ENCODE data around the gene NISCH. TPM values are rescaled to one million over a fixed set of nuclear protein-coding genes. Genes with fewer than 3 reads are reported as not detected.

Gene NISCH
- total RNA-seq, 1 experiment from 2014 or later = 60.4 TPM

- no peak overlapping the region for H2AFZ ChIP-seq (ENCODE audit: low read length)
- H3K4me2 ChIP-seq (ENCODE audit: low read length) = no peak overlapping the region
- H3K27me3 ChIP-seq (ENCODE audit: low read length) = no peaks in the 10 kb centered on the region
- H3K4me3 ChIP-seq (ENCODE audit: low read length) = no peak overlapping the region
- H3K36me3 ChIP-seq (ENCODE audit: low read depth, low read length) = peaks cover 52% of the 10 kb centered on the region
- H3K79me2 ChIP-seq (ENCODE audit: low read length) = no peaks in the 10 kb centered on the region
- DNase-seq = no peak
- BruUV-seq (replicated peaks) = no TSS peak
- H4K20me1 ChIP-seq (ENCODE audit: low read length) = no peaks in the 10 kb centered on the region
- H3K4me1 ChIP-seq (ENCODE audit: insufficient read depth, low read length) = no peaks in the 10 kb centered on the region
- no peak overlapping the region for H3K27ac ChIP-seq (ENCODE audit: low read length)
- no peaks in the 10 kb centered on the region for H3K9me2 ChIP-seq (replicated peaks; ENCODE audit: low read length)
- ATAC-seq = peak; percentile 25; the same call in 1 of the 2 replicates
- ChIA-PET CTCF (no interaction called here), POLR2A (ENCODE audit: unreplicated experiment) (no interaction called here)
- no peaks in the 10 kb centered on the region for H3K9me3 ChIP-seq (ENCODE audit: low read length)
- intact Hi-C loops (cut with micrococcal nuclease) = no loop called here
- TF ChIP-seq CTCF (conservative IDR thresholded peaks at IDR 0.05; ENCODE audit: low read depth, low read length) (no peak), EZH2phosphoT487 (IDR thresholded peaks at IDR 0.05; ENCODE audit: borderline replicate concordance, low read length) (no peak), EZH2 (IDR thresholded peaks at IDR 0.05; ENCODE audit: low read length, unreplicated experiment) (no peak)
- H3F3A ChIP-seq (ENCODE audit: low read length, unreplicated experiment) = no peaks in the 10 kb centered on the region
- H3K9ac ChIP-seq (ENCODE audit: low read length) = no peak overlapping the region
These were observed 27.7 kb downstream of the NISCH start for GRCh38 chr3:52483081-52483480.

GRCh38 chr3:52483577-52484381 lies 28.4 kb downstream of the NISCH start:
- no peak overlapping the region for H3K4me2 ChIP-seq (ENCODE audit: low read length)
- no peaks in the 10 kb centered on the region for H3K9me2 ChIP-seq (replicated peaks; ENCODE audit: low read length)
- intact Hi-C loops (cut with micrococcal nuclease) = no loop called here
- POLR2A ChIA-PET (ENCODE audit: unreplicated experiment) = no interaction called here
- no peak overlapping the region for H3K4me3 ChIP-seq (ENCODE audit: low read length)
- H3K27ac ChIP-seq (ENCODE audit: low read length) = no peak overlapping the region
- ATAC-seq = no peak
- no peaks in the 10 kb centered on the region for H3K27me3 ChIP-seq (ENCODE audit: low read length)
- no peak overlapping the region for H2AFZ ChIP-seq (ENCODE audit: low read length)
- TF ChIP-seq EZH2phosphoT487 (IDR thresholded peaks at IDR 0.05; ENCODE audit: borderline replicate concordance, low read length) (no peak), CTCF (conservative IDR thresholded peaks at IDR 0.05; ENCODE audit: low read depth, low read length) (no peak), EZH2 (IDR thresholded peaks at IDR 0.05; ENCODE audit: low read length, unreplicated experiment) (no peak)
- DNase-seq = no peak
- H4K20me1 ChIP-seq (ENCODE audit: low read length) = no peaks in the 10 kb centered on the region
- H3F3A ChIP-seq (ENCODE audit: low read length, unreplicated experiment) = no peaks in the 10 kb centered on the region
- H3K79me2 ChIP-seq (ENCODE audit: low read length) = no peaks in the 10 kb centered on the region
- no peaks in the 10 kb centered on the region for H3K4me1 ChIP-seq (ENCODE audit: insufficient read depth, low read length)
- no peak overlapping the region for H3K9ac ChIP-seq (ENCODE audit: low read length)
- CTCF ChIA-PET = no interaction called here
- H3K36me3 ChIP-seq (ENCODE audit: low read depth, low read length) = peaks cover 45% of the 10 kb centered on the region
- no peaks in the 10 kb centered on the region for H3K9me3 ChIP-seq (ENCODE audit: low read length)
- no TSS peak for BruUV-seq (replicated peaks)

GRCh38 chr3:52484680-52485461 lies 29.5 kb downstream of the NISCH start:
- Histone ChIP-seq H3K9me2 (replicated peaks; ENCODE audit: low read length) (no peaks in the 10 kb centered on the region), H3K27me3 (ENCODE audit: low read length) (no peaks in the 10 kb centered on the region), H3K36me3 (ENCODE audit: low read depth, low read length) (peaks cover 34% of the 10 kb centered on the region), H4K20me1 (ENCODE audit: low read length) (no peaks in the 10 kb centered on the region), H3K9me3 (ENCODE audit: low read length) (no peaks in the 10 kb centered on the region), H3K4me3 (ENCODE audit: low read length) (no peak overlapping the region), H2AFZ (ENCODE audit: low read length) (no peak overlapping the region), H3K9ac (ENCODE audit: low read length) (no peak overlapping the region), H3F3A (ENCODE audit: low read length, unreplicated experiment) (no peaks in the 10 kb centered on the region), H3K79me2 (ENCODE audit: low read length) (no peaks in the 10 kb centered on the region), H3K4me1 (ENCODE audit: insufficient read depth, low read length) (no peaks in the 10 kb centered on the region), H3K4me2 (ENCODE audit: low read length) (no peak overlapping the region), H3K27ac (ENCODE audit: low read length) (no peak overlapping the region)
- no peak for ATAC-seq
- no peak for TF ChIP-seq EZH2phosphoT487 (IDR thresholded peaks at IDR 0.05; ENCODE audit: borderline replicate concordance, low read length)
- no peak for TF ChIP-seq EZH2 (IDR thresholded peaks at IDR 0.05; ENCODE audit: low read length, unreplicated experiment)
- no peak for TF ChIP-seq CTCF (conservative IDR thresholded peaks at IDR 0.05; ENCODE audit: low read depth, low read length)
- intact Hi-C loops (cut with micrococcal nuclease) = no loop called here
- no peak for DNase-seq
- ChIA-PET POLR2A (ENCODE audit: unreplicated experiment) (no interaction called here), CTCF (no interaction called here)
- no TSS peak for BruUV-seq (replicated peaks)

Data from PC-3 (cell line).